K562 (cell line): Measurements from ENCODE around the gene EPB41L2. TPM values are rescaled to one million over a fixed set of nuclear protein-coding genes. Genes with fewer than 3 reads are reported as not detected.

ENCODE experiments used
- ATAC-seq: fragments of 200-7000 bp; cut with Tn5 transposase; 3 replicates; pipeline ENCODE4 v1.9.1; 2020; ENCODE audit warnings: moderate library complexity
- BruUV-seq: library from RNA; stranded (reverse); fragments of 400-500 nt; replicated peaks from 2 replicates; lab custom pipeline; 2021; lab: Mats Ljungman, UMichigan
- CTCF ChIA-PET: fragments of 300-600 bp; formaldehyde crosslinking; extraction: SDS; loops from one replicate; lab custom pipeline; 2021; ENCODE audit warnings: low intra/inter-chr PET ratio; lab: Yijun Ruan, JAX
- POLR2A ChIA-PET: fragments of 300-600, 350-650 bp; sonication (Branson Sonifier 250); formaldehyde crosslinking; extraction: SDS; loops from one replicate; lab custom pipeline; 2021; ENCODE audit warnings: antibody characterized with exemption, inconsistent platforms; lab: Yijun Ruan, JAX
- DNase-seq, 4 experiments: peaks; one replicate each; pipeline versions ENCODE4 v3.0.0 to v3.0.0-alpha.2; 2011 to 2018; ENCODE audit warnings: low spot score in 3 of 4, mixed read lengths in 3 of 4; ENCODE audit errors: extremely low read depth in 1 of 4
- FAIRE-seq: peaks from 2 replicates; lab custom pipeline; 2011; peaks lifted over from hg19 to GRCh38; lab: Jason Lieb, UNC
- H2AFZ ChIP-seq: 2 replicates; pipeline ENCODE4 v1.6.0; 2011; ENCODE audit warnings: low read depth, low read length, control low read depth, inconsistent platforms
- H3K27ac ChIP-seq: fragments of 200-600 bp; 3 replicates; pipeline ENCODE4 v1.8.0; 2011; ENCODE audit warnings: low read depth, mild to moderate bottlenecking, control low read depth, inconsistent platforms, low read length, moderate library complexity, mixed read lengths; ENCODE audit errors: extremely low read depth
- H3K27me3 ChIP-seq, 2 experiments: fragments of 300-600 bp in 1 of 2; 2 replicates in 1 of 2; 3 replicates in 1 of 2; pipeline versions ENCODE4 v1.6.0 to v1.8.0; 2011; ENCODE audit warnings: inconsistent platforms in 2 of 2, low read length in 2 of 2, mild to moderate bottlenecking in 1 of 2, mixed read lengths in 1 of 2, moderate library complexity in 1 of 2; ENCODE audit not compliant: control insufficient read depth in 2 of 2, insufficient read depth in 2 of 2
- H3K36me3 ChIP-seq: fragments of 300-600 bp; 3 replicates; pipeline ENCODE4 v1.8.0; 2011; ENCODE audit warnings: mild to moderate bottlenecking, low read length, inconsistent platforms; ENCODE audit not compliant: control insufficient read depth, insufficient read depth
- H3K4me1 ChIP-seq, 2 experiments: fragments of 200-600 bp in 1 of 2; replicated peaks in 1 of 2; 2 replicates in 1 of 2; 3 replicates in 1 of 2; pipeline versions ENCODE4 v1.5.1 to v1.8.0; 2011; ENCODE audit warnings: inconsistent platforms in 2 of 2, low read length in 2 of 2, mild to moderate bottlenecking in 1 of 2, mixed read lengths in 1 of 2, moderate library complexity in 1 of 2; ENCODE audit not compliant: control insufficient read depth in 2 of 2, insufficient read depth in 2 of 2
- H3K4me2 ChIP-seq: 2 replicates; pipeline ENCODE4 v1.6.1; 2011; ENCODE audit warnings: low read length, control low read depth, inconsistent platforms, mixed read lengths; ENCODE audit not compliant: insufficient read depth
- H3K4me3 ChIP-seq: fragments of 200-600 bp; sonication (generic), shearing (Covaris generic); 2 replicates; pipeline ENCODE4 v1.5.1; 2016; ENCODE audit warnings: control low read depth, inconsistent platforms
- H3K79me2 ChIP-seq: fragments of 200-600 bp; 3 replicates; pipeline ENCODE4 v1.8.0; 2011; ENCODE audit warnings: low read length, inconsistent platforms; ENCODE audit not compliant: control insufficient read depth, insufficient read depth
- H3K9ac ChIP-seq, 2 experiments: 2 replicates each; pipeline versions ENCODE4 v1.6.0 to v1.6.1; 2011; ENCODE audit warnings: low read depth in 2 of 2, low read length in 2 of 2, control low read depth in 1 of 2, inconsistent platforms in 1 of 2, mild to moderate bottlenecking in 1 of 2, mixed read lengths in 1 of 2; ENCODE audit not compliant: insufficient read depth in 1 of 2
- H3K9me1 ChIP-seq: one replicate; pipeline ENCODE4 v1.6.0; 2011; ENCODE audit warnings: inconsistent platforms, mild to moderate bottlenecking, low read length, moderate library complexity; ENCODE audit not compliant: control insufficient read depth, insufficient read depth
- H3K9me3 ChIP-seq: replicated peaks from 2 replicates; pipeline ENCODE4 v1.5.1; 2011; ENCODE audit warnings: low read depth, low read length, inconsistent platforms; ENCODE audit not compliant: control insufficient read depth, insufficient read depth
- H4K20me1 ChIP-seq: replicated peaks from 2 replicates; pipeline ENCODE4 v1.6.1; 2011; ENCODE audit warnings: low read length, inconsistent platforms, mixed read lengths; ENCODE audit not compliant: control insufficient read depth, insufficient read depth
- HMGN3 ChIP-seq: IDR thresholded peaks from 2 replicates; pipeline ENCODE4 v1.6.1; 2011; ENCODE audit warnings: borderline replicate concordance, low read depth, mild to moderate bottlenecking, mixed read lengths, low read length; ENCODE audit not compliant: insufficient read length; ENCODE audit errors: extremely low read depth
- MAFG ChIP-seq: fragments of 450-650 bp; conservative IDR thresholded peaks from 2 replicates; pipeline ENCODE4 v1.6.1; 2016; ENCODE audit warnings: missing genetic modification characterization, missing compliant biosample characterization
- MAFK ChIP-seq: IDR thresholded peaks from 2 replicates; pipeline ENCODE4 v1.6.1; 2011; ENCODE audit warnings: low read length, improper control_type of control experiment
- MEIS2 ChIP-seq: fragments of 450-650 bp; IDR thresholded peaks from 2 replicates; pipeline ENCODE4 v1.6.1; 2014; ENCODE audit warnings: mild to moderate bottlenecking; ENCODE audit not compliant: partially characterized antibody
- NFYB ChIP-seq: IDR thresholded peaks from 2 replicates; pipeline ENCODE4 v1.6.1; 2011; ENCODE audit warnings: mild to moderate bottlenecking, moderate library complexity; ENCODE audit not compliant: insufficient read length; ENCODE audit errors: extremely low read depth
- TCFL5 ChIP-seq: fragments of 250-450 bp; sonication (Bioruptor Pico); conservative IDR thresholded peaks from 2 replicates; pipeline ENCODE4 v1.6.1; 2021; ENCODE audit warnings: mild to moderate bottlenecking, moderate library complexity, matching md5 sums
- ZNF316 ChIP-seq: fragments of 450-650 bp; IDR thresholded peaks from 2 replicates; pipeline ENCODE4 v1.6.1; 2016
- ZNF79 ChIP-seq: fragments of 250-450 bp; sonication (Bioruptor Pico); IDR thresholded peaks from 2 replicates; pipeline ENCODE4 v1.4.0; 2020; ENCODE audit warnings: low read depth, mild to moderate bottlenecking, moderate library complexity
- WGBS: fragments of 100-300 bp; shearing (Covaris generic); methylation state at CpG from one replicate; pipeline ENCODE4 v1.1.6; 2016; ENCODE audit warnings: low coverage, mixed read lengths; ENCODE audit not compliant: insufficient coverage; ENCODE audit errors: missing lambda C conversion rate; 5-methylcytosine and 5-hydroxymethylcytosine counted together
- in situ Hi-C: fragments of 300-500 bp; cut with MboI; formaldehyde crosslinking; loops from 4 replicates; pipeline ENCODE4 v1.15.0; 2018; ENCODE audit warnings: inconsistent platforms, mixed read lengths
- intact Hi-C: fragments of 100-400 bp; cut with micrococcal nuclease; formaldehyde crosslinking; loops from 2 replicates; pipeline ENCODE4 v1.14.2; 2022
- polyA plus RNA-seq, 8 experiments: library from polyadenylated mRNA; depleted of rRNA in 4 of 8; stranded (reverse) in 5 of 8; unstranded in 3 of 8; fragments of >200 nt; fragmentation: Nextera tagmentation in 2 of 8; fragmentation: Illumina TruSeq in 1 of 8; extraction: Ambion mirVana in 2 of 8; extraction: Trizol in 1 of 8; gene quantifications; 2 replicates each; pipeline versions ENCODE4 v1.2.1 to v1.2.3, GENCODE V29; 2011 to 2014; ENCODE audit warnings: inconsistent platforms in 1 of 8, missing spikeins in 1 of 8
- total RNA-seq, 7 experiments: library from RNA; depleted of rRNA in 6 of 7; stranded (reverse); fragments of >200 nt in 6 of 7; fragmentation: Illumina TruSeq in 2 of 7; extraction: Trizol in 2 of 7; gene quantifications; 2 replicates each; pipeline versions ENCODE4 v1.2.1 to v1.2.3, GENCODE V29; 2011 to 2021; ENCODE audit warnings: low replicate concordance in 1 of 7

Gene EPB41L2
- total and polyA plus RNA-seq, 9 of the 15 experiments (the other 6 are each of a cell fraction or from before 2014, with no cell fraction given): 5.1 to 53.6 (median 25.0) TPM

GRCh38 chr6:130890521-130890971 lies 172.5 kb downstream of the EPB41L2 start:
- H3K79me2 ChIP-seq: no peaks in the 10 kb centered on the region
- no peaks in the 10 kb centered on the region for H3K9me3 ChIP-seq
- no peaks in the 10 kb centered on the region for H3K4me1 ChIP-seq
- ChIA-PET POLR2A (interaction anchor here (0.6 kb wide), 1 partner anchor 246 kb away, joined by 3 read pairs; no protein-coding TSS in a partner anchor), CTCF (interaction anchor here (1.5 kb wide), 1 partner anchor 226 kb away, joined by 4 read pairs; no protein-coding TSS in a partner anchor)
- H3K4me2 ChIP-seq: no peak overlapping the region
- no peaks in the 10 kb centered on the region for H3K9me1 ChIP-seq
- WGBS: 44% methylated on average over 2 of the region's 2 CpGs
- DNase-seq (no peak), ATAC-seq (no peak), FAIRE-seq (no peak)
- H3K4me3 ChIP-seq: no peak overlapping the region
- H2AFZ ChIP-seq: no peak overlapping the region
- no TSS peak for BruUV-seq
- intact Hi-C loops (no loop called here), in situ Hi-C loops (loop anchor here (25.0 kb wide), 1 partner anchor 647 kb away; no protein-coding TSS in a partner anchor)
- H3K27ac ChIP-seq: no peak overlapping the region
- H3K9ac ChIP-seq: no peak overlapping the region
- no peaks in the 10 kb centered on the region for H3K27me3 ChIP-seq
- H4K20me1 ChIP-seq: no peaks in the 10 kb centered on the region
- no peaks in the 10 kb centered on the region for H3K36me3 ChIP-seq
- TF ChIP-seq TCFL5 (CRISPR knock-in tag) (no peak), ZNF79 (CRISPR knock-in tag) (no peak), HMGN3 (no peak)

- no peak for FAIRE-seq
These were observed 173.6 kb downstream of the EPB41L2 start for GRCh38 chr6:130889423-130889822.

More at GRCh38 chr6:130889423-130889822, 173.6 kb downstream of the EPB41L2 start:
- no peaks in the 10 kb centered on the region for H3K79me2 ChIP-seq
- no peak overlapping the region for H3K27ac ChIP-seq
- no peak overlapping the region for H3K9ac ChIP-seq
- no peaks in the 10 kb centered on the region for H3K9me3 ChIP-seq
- no peaks in the 10 kb centered on the region for H3K4me1 ChIP-seq
- H3K4me2 ChIP-seq: no peak overlapping the region
- POLR2A ChIA-PET: no interaction called here
- ATAC-seq (no peak), DNase-seq (no peak)
- 25% methylated on average over 2 of the region's 2 CpGs for WGBS
- no peaks in the 10 kb centered on the region for H4K20me1 ChIP-seq
- intact Hi-C loops (loop anchor here (5.0 kb wide), 1 partner anchor 1023 kb away; no protein-coding TSS in a partner anchor), in situ Hi-C loops (loop anchor here (10.0 to 25.0 kb wide), 2 partner anchors 225 to 648 kb away; no protein-coding TSS in a partner anchor)
- CTCF ChIA-PET: interaction anchor here (0.7 to 1.5 kb wide), 2 partner anchors 60 to 228 kb away, joined by 3 to 4 read pairs; no protein-coding TSS in a partner anchor
- no TSS peak for BruUV-seq
- no peaks in the 10 kb centered on the region for H3K27me3 ChIP-seq
- no peak overlapping the region for H3K4me3 ChIP-seq
- H3K9me1 ChIP-seq: no peaks in the 10 kb centered on the region
- 0 out of 2 replicates have a peak, but pooled peaks have one; percentile 26 for TF ChIP-seq MAFG (tag)
- TF ChIP-seq ZNF316: peak; percentile 60
- TF ChIP-seq MAFK: peak; percentile 13; the same call in 1 of the 2 replicates
- no peak for TF ChIP-seq MEIS2
- TF ChIP-seq NFYB: no peak
- TF ChIP-seq, all 486 proteins: peak for 3
- Histone ChIP-seq H3K36me3 (no peaks in the 10 kb centered on the region), H2AFZ (no peak overlapping the region)
